Measurements from ENCODE around the gene SOX18. TPM values are rescaled to one million over a fixed set of nuclear protein-coding genes. Genes with fewer than 3 reads are reported as not detected.
A peak's percentile ranks its signal among the peaks of the same experiment; 100 is the strongest.

The SOX18 gene
- total and polyA plus RNA-seq, 2 of the 8 experiments (the other 6 are each of a cell fraction or from before 2014, with no cell fraction given) = 0.09 TPM; not detected in 1

- TF ChIP-seq, protein P1, sequence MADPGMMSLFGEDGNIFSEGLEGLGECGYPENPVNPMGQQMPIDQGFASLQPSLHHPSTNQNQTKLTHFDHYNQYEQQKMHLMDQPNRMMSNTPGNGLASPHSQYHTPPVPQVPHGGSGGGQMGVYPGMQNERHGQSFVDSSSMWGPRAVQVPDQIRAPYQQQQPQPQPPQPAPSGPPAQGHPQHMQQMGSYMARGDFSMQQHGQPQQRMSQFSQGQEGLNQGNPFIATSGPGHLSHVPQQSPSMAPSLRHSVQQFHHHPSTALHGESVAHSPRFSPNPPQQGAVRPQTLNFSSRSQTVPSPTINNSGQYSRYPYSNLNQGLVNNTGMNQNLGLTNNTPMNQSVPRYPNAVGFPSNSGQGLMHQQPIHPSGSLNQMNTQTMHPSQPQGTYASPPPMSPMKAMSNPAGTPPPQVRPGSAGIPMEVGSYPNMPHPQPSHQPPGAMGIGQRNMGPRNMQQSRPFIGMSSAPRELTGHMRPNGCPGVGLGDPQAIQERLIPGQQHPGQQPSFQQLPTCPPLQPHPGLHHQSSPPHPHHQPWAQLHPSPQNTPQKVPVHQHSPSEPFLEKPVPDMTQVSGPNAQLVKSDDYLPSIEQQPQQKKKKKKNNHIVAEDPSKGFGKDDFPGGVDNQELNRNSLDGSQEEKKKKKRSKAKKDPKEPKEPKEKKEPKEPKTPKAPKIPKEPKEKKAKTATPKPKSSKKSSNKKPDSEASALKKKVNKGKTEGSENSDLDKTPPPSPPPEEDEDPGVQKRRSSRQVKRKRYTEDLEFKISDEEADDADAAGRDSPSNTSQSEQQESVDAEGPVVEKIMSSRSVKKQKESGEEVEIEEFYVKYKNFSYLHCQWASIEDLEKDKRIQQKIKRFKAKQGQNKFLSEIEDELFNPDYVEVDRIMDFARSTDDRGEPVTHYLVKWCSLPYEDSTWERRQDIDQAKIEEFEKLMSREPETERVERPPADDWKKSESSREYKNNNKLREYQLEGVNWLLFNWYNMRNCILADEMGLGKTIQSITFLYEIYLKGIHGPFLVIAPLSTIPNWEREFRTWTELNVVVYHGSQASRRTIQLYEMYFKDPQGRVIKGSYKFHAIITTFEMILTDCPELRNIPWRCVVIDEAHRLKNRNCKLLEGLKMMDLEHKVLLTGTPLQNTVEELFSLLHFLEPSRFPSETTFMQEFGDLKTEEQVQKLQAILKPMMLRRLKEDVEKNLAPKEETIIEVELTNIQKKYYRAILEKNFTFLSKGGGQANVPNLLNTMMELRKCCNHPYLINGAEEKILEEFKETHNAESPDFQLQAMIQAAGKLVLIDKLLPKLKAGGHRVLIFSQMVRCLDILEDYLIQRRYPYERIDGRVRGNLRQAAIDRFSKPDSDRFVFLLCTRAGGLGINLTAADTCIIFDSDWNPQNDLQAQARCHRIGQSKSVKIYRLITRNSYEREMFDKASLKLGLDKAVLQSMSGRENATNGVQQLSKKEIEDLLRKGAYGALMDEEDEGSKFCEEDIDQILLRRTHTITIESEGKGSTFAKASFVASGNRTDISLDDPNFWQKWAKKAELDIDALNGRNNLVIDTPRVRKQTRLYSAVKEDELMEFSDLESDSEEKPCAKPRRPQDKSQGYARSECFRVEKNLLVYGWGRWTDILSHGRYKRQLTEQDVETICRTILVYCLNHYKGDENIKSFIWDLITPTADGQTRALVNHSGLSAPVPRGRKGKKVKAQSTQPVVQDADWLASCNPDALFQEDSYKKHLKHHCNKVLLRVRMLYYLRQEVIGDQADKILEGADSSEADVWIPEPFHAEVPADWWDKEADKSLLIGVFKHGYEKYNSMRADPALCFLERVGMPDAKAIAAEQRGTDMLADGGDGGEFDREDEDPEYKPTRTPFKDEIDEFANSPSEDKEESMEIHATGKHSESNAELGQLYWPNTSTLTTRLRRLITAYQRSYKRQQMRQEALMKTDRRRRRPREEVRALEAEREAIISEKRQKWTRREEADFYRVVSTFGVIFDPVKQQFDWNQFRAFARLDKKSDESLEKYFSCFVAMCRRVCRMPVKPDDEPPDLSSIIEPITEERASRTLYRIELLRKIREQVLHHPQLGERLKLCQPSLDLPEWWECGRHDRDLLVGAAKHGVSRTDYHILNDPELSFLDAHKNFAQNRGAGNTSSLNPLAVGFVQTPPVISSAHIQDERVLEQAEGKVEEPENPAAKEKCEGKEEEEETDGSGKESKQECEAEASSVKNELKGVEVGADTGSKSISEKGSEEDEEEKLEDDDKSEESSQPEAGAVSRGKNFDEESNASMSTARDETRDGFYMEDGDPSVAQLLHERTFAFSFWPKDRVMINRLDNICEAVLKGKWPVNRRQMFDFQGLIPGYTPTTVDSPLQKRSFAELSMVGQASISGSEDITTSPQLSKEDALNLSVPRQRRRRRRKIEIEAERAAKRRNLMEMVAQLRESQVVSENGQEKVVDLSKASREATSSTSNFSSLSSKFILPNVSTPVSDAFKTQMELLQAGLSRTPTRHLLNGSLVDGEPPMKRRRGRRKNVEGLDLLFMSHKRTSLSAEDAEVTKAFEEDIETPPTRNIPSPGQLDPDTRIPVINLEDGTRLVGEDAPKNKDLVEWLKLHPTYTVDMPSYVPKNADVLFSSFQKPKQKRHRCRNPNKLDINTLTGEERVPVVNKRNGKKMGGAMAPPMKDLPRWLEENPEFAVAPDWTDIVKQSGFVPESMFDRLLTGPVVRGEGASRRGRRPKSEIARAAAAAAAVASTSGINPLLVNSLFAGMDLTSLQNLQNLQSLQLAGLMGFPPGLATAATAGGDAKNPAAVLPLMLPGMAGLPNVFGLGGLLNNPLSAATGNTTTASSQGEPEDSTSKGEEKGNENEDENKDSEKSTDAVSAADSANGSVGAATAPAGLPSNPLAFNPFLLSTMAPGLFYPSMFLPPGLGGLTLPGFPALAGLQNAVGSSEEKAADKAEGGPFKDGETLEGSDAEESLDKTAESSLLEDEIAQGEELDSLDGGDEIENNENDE (IDR thresholded peaks at IDR 0.05; ENCODE audit: insufficient replicate concordance, low read length) = no peak
- no peak for TF ChIP-seq SIRT6 (IDR thresholded peaks at IDR 0.05; ENCODE audit: low read length)
- TF ChIP-seq SUZ12 (IDR thresholded peaks at IDR 0.05; ENCODE audit: low read length) = peak; percentile 64
- TF ChIP-seq RFX5 (IDR thresholded peaks at IDR 0.05; ENCODE audit: borderline replicate concordance, low read depth, low read length) = no peak
- TF ChIP-seq EZH2 (IDR thresholded peaks at IDR 0.05; ENCODE audit: low read depth, low read length, severe bottlenecking) = peak; percentile 47
- no peak for TF ChIP-seq EP300 (IDR thresholded peaks at IDR 0.05; ENCODE audit: borderline replicate concordance in 1 of 2, low read depth in 2 of 2, low read length in 2 of 2)
- TF ChIP-seq TAF7 (optimal IDR thresholded peaks at IDR 0.05; ENCODE audit: borderline replicate concordance, low read depth, low read length) = no peak
- TF ChIP-seq SAP30 (IDR thresholded peaks at IDR 0.05; ENCODE audit: insufficient read depth, insufficient replicate concordance, low read length) = no peak
Measured at GRCh38 chr20:64049878-64050260, 430 bp upstream of the SOX18 start (continued).

Measured in H1 (cell line).